Astrocyte (in vitro differentiated cells and primary cell): ENCODE data around the gene PSD4.

Experiments
- EZH2 ChIP-seq: IDR thresholded peaks from 2 replicates; pipeline ENCODE4 v1.6.1; 2012; ENCODE audit warnings: mild to moderate bottlenecking, low read length, inconsistent platforms; ENCODE audit not compliant: insufficient read depth
- TF ChIP-seq, protein P1 (sequence below): IDR thresholded peaks from 2 replicates; pipeline ENCODE4 v1.5.1; 2011; ENCODE audit warnings: low read depth, mild to moderate bottlenecking, inconsistent platforms, low read length, moderate library complexity; ENCODE audit not compliant: insufficient read depth

DNA sequence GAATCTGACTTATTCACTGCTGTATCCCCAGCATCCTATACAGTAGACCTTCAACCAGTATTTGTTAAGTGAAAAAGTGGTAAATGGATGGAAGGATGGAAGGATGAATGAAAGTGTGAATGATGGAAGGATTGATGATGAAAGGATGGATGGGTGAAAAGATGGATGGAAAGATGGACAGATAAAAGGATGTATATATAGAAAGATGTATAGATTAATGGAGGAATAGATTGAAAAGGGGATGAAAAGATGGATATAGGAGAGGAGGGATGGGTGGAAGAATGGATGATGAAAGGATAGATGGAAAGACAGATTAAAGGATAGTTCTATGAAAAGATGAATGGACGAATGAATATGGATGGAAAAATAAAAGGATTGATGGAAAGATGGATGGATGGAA lies 50.0 kb downstream of the PSD4 start:
- TF ChIP-seq, protein P1, sequence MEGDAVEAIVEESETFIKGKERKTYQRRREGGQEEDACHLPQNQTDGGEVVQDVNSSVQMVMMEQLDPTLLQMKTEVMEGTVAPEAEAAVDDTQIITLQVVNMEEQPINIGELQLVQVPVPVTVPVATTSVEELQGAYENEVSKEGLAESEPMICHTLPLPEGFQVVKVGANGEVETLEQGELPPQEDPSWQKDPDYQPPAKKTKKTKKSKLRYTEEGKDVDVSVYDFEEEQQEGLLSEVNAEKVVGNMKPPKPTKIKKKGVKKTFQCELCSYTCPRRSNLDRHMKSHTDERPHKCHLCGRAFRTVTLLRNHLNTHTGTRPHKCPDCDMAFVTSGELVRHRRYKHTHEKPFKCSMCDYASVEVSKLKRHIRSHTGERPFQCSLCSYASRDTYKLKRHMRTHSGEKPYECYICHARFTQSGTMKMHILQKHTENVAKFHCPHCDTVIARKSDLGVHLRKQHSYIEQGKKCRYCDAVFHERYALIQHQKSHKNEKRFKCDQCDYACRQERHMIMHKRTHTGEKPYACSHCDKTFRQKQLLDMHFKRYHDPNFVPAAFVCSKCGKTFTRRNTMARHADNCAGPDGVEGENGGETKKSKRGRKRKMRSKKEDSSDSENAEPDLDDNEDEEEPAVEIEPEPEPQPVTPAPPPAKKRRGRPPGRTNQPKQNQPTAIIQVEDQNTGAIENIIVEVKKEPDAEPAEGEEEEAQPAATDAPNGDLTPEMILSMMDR = no peak
- TF ChIP-seq EZH2 = no peak
